HepG2 (cell line): ENCODE measurements around the gene FCGBP. TPM values are rescaled to one million over a fixed set of nuclear protein-coding genes. Genes with fewer than 3 reads are reported as not detected.

ENCODE experiments used
- GFI1 ChIP-seq: sonication (generic); formaldehyde crosslinking; IDR thresholded peaks from 2 replicates; pipeline ENCODE4 v1.5.0; 2020; ENCODE audit warnings: missing genetic modification reagents, mild to moderate bottlenecking, borderline replicate concordance
- GTF3A ChIP-seq: sonication (generic); formaldehyde crosslinking; conservative IDR thresholded peaks from 2 replicates; pipeline ENCODE4 v1.4.0; 2020; ENCODE audit warnings: mild to moderate bottlenecking, missing genetic modification reagents
- HDAC2 ChIP-seq: sonication (generic); formaldehyde crosslinking; IDR thresholded peaks from 2 replicates; pipeline ENCODE4 v1.4.0; 2020; ENCODE audit warnings: missing genetic modification reagents
- MED1 ChIP-seq: sonication (generic); formaldehyde crosslinking; IDR thresholded peaks from 2 replicates; pipeline ENCODE4 v1.4.0; 2020; ENCODE audit warnings: missing genetic modification reagents
- PHF20 ChIP-seq: sonication (generic); formaldehyde crosslinking; IDR thresholded peaks from 2 replicates; pipeline ENCODE4 v1.5.0; 2020; ENCODE audit warnings: mild to moderate bottlenecking, missing genetic modification reagents
- TAF1 ChIP-seq: sonication (generic); formaldehyde crosslinking; IDR thresholded peaks from 2 replicates; pipeline ENCODE4 v1.4.0; 2020; ENCODE audit warnings: missing genetic modification reagents
- ZFP90 ChIP-seq: sonication (generic); formaldehyde crosslinking; IDR thresholded peaks from 2 replicates; pipeline ENCODE4 v1.8.0; 2022; ENCODE audit warnings: missing genetic modification reagents, mild to moderate bottlenecking, inconsistent platforms, borderline replicate concordance
- ZNF225 ChIP-seq: sonication (generic); formaldehyde crosslinking; IDR thresholded peaks from 2 replicates; pipeline ENCODE4 v1.4.0; 2020; ENCODE audit warnings: mild to moderate bottlenecking, missing genetic modification reagents
- ZNF460 ChIP-seq: sonication (generic); formaldehyde crosslinking; IDR thresholded peaks from 2 replicates; pipeline ENCODE4 v1.5.1; 2020; ENCODE audit warnings: missing genetic modification reagents, mild to moderate bottlenecking, borderline replicate concordance
- ZNF563 ChIP-seq: sonication (generic); formaldehyde crosslinking; IDR thresholded peaks from 2 replicates; pipeline ENCODE4 v1.8.0; 2022; ENCODE audit warnings: mild to moderate bottlenecking, moderate library complexity, missing genetic modification reagents
- ZNF652 ChIP-seq: IDR thresholded peaks from 2 replicates; pipeline ENCODE4 v1.6.1; 2016; ENCODE audit warnings: low read depth, borderline replicate concordance
- ZSCAN12 ChIP-seq: sonication (generic); formaldehyde crosslinking; IDR thresholded peaks from 2 replicates; pipeline ENCODE4 v1.9.0; 2021; ENCODE audit warnings: mild to moderate bottlenecking, missing genetic modification reagents
- polyA plus RNA-seq, 8 experiments: library from polyadenylated mRNA; depleted of rRNA in 3 of 8; stranded (reverse) in 7 of 8; unstranded in 1 of 8; fragments of >200 nt; fragmentation: Illumina TruSeq in 4 of 8; extraction: Trizol in 4 of 8; gene quantifications; 2 replicates each; pipeline versions ENCODE4 v1.2.1 to v1.2.3, GENCODE V29; 2011 to 2016; ENCODE audit warnings: low read depth in 4 of 8, missing spikeins in 1 of 8, mixed read lengths in 1 of 8; ENCODE audit not compliant: insufficient read depth in 1 of 8
- total RNA-seq, 5 experiments: library from RNA; depleted of rRNA; stranded (reverse); fragments of >200 nt; fragmentation: Illumina TruSeq; extraction: Trizol; gene quantifications; 2 replicates each; pipeline ENCODE4 v1.2.3, GENCODE V29; 2016; ENCODE audit warnings: low read depth in 1 of 5
- TF ChIP-seq, protein P1 (sequence below): sonication (generic); IDR thresholded peaks from 2 replicates; pipeline ENCODE4 v1.6.1; 2016; ENCODE audit warnings: low read depth, borderline replicate concordance
- TF ChIP-seq, protein P2 (sequence below): sonication (generic); formaldehyde crosslinking; IDR thresholded peaks from 2 replicates; pipeline ENCODE4 v1.4.0; 2020; ENCODE audit warnings: missing genetic modification reagents
- TF ChIP-seq, protein P3 (sequence below): sonication (generic); formaldehyde crosslinking; conservative IDR thresholded peaks from 2 replicates; pipeline ENCODE4 v1.8.1; 2023; ENCODE audit warnings: missing genetic modification reagents
- TF ChIP-seq, protein P4 (sequence below): sonication (generic); formaldehyde crosslinking; IDR thresholded peaks from 2 replicates; pipeline ENCODE4 v1.4.0; 2020; ENCODE audit warnings: missing genetic modification reagents, borderline replicate concordance
- TF ChIP-seq, protein P5 (sequence below): sonication (generic); formaldehyde crosslinking; IDR thresholded peaks from 2 replicates; pipeline ENCODE4 v1.4.0; 2020; ENCODE audit warnings: mild to moderate bottlenecking, missing genetic modification reagents

The FCGBP gene
- total and polyA plus RNA-seq, 2 of the 13 experiments (the other 11 are each of a cell fraction or from before 2014, with no cell fraction given), result 1.3 to 7.0 TPM

DNA sequence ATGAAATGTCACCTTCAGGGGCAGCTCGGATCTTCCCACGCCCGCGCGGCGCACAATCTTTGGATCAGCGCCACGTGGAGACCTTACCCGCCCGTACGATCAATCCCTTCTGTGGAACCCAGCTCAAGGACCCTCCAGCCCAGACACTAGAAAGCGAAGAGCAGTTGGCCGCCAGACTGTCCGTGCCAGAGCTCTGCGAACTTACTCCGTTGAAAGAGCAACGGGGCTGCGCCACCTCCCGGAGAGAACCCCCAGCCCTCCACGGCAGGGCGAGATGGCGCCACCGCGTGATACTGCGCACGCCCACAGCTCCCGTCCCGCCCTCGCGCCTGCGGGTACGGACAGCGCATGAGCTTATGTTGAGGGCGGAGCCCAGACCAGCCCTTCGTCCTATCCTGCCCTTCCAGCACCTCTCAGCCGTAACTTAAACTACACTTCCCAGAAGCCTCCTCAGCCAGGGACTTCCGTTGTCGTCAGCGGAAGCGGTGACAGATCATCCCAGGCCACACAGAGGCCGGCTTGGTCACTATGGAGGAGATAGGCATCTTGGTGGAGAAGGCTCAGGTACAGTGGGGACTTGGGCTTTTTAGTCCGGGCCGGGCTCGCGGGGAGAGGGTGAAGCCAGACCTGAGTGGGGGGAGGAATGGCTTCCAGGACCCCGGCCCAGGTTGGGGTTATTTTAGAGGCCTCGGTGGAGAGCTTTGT lies 36.4 kb upstream of the FCGBP start, which contains the start of gene PSMC4 (continued):
- TF ChIP-seq, protein P1, sequence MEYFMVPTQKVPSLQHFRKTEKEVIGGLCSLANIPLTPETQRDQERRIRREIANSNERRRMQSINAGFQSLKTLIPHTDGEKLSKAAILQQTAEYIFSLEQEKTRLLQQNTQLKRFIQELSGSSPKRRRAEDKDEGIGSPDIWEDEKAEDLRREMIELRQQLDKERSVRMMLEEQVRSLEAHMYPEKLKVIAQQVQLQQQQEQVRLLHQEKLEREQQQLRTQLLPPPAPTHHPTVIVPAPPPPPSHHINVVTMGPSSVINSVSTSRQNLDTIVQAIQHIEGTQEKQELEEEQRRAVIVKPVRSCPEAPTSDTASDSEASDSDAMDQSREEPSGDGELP, result peak; percentile 54; the same call in 1 of the 2 replicates
- TF ChIP-seq, protein P2, sequence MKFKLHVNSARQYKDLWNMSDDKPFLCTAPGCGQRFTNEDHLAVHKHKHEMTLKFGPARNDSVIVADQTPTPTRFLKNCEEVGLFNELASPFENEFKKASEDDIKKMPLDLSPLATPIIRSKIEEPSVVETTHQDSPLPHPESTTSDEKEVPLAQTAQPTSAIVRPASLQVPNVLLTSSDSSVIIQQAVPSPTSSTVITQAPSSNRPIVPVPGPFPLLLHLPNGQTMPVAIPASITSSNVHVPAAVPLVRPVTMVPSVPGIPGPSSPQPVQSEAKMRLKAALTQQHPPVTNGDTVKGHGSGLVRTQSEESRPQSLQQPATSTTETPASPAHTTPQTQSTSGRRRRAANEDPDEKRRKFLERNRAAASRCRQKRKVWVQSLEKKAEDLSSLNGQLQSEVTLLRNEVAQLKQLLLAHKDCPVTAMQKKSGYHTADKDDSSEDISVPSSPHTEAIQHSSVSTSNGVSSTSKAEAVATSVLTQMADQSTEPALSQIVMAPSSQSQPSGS, result peak; percentile 85
- TF ChIP-seq ZNF460 (CRISPR knock-in tag) (peak; percentile 12; the same call in 1 of the 2 replicates), TAF1 (CRISPR knock-in tag) (peak; percentile 77; the same call in 1 of the 2 replicates), GTF3A (CRISPR knock-in tag) (no peak), ZFP90 (CRISPR knock-in tag) (peak; percentile 96), MED1 (peak; percentile 85), ZSCAN12 (CRISPR knock-in tag) (no peak), ZNF563 (CRISPR knock-in tag) (0 out of 2 replicates have a peak, but pooled peaks have one; percentile 52), HDAC2 (CRISPR knock-in tag) (peak; percentile 80), ZNF652 (CRISPR knock-in tag) (no peak), ZNF225 (CRISPR knock-in tag) (peak; percentile 88), PHF20 (CRISPR knock-in tag) (peak; percentile 82), GFI1 (CRISPR knock-in tag) (peak; percentile 64)
- TF ChIP-seq, protein P3, sequence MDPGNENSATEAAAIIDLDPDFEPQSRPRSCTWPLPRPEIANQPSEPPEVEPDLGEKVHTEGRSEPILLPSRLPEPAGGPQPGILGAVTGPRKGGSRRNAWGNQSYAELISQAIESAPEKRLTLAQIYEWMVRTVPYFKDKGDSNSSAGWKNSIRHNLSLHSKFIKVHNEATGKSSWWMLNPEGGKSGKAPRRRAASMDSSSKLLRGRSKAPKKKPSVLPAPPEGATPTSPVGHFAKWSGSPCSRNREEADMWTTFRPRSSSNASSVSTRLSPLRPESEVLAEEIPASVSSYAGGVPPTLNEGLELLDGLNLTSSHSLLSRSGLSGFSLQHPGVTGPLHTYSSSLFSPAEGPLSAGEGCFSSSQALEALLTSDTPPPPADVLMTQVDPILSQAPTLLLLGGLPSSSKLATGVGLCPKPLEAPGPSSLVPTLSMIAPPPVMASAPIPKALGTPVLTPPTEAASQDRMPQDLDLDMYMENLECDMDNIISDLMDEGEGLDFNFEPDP, result no peak
- TF ChIP-seq, protein P4, sequence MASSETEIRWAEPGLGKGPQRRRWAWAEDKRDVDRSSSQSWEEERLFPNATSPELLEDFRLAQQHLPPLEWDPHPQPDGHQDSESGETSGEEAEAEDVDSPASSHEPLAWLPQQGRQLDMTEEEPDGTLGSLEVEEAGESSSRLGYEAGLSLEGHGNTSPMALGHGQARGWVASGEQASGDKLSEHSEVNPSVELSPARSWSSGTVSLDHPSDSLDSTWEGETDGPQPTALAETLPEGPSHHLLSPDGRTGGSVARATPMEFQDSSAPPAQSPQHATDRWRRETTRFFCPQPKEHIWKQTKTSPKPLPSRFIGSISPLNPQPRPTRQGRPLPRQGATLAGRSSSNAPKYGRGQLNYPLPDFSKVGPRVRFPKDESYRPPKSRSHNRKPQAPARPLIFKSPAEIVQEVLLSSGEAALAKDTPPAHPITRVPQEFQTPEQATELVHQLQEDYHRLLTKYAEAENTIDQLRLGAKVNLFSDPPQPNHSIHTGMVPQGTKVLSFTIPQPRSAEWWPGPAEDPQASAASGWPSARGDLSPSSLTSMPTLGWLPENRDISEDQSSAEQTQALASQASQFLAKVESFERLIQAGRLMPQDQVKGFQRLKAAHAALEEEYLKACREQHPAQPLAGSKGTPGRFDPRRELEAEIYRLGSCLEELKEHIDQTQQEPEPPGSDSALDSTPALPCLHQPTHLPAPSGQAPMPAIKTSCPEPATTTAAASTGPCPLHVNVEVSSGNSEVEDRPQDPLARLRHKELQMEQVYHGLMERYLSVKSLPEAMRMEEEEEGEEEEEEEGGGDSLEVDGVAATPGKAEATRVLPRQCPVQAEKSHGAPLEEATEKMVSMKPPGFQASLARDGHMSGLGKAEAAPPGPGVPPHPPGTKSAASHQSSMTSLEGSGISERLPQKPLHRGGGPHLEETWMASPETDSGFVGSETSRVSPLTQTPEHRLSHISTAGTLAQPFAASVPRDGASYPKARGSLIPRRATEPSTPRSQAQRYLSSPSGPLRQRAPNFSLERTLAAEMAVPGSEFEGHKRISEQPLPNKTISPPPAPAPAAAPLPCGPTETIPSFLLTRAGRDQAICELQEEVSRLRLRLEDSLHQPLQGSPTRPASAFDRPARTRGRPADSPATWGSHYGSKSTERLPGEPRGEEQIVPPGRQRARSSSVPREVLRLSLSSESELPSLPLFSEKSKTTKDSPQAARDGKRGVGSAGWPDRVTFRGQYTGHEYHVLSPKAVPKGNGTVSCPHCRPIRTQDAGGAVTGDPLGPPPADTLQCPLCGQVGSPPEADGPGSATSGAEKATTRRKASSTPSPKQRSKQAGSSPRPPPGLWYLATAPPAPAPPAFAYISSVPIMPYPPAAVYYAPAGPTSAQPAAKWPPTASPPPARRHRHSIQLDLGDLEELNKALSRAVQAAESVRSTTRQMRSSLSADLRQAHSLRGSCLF, result peak; percentile 31; the same call in 1 of the 2 replicates
- TF ChIP-seq, protein P5, sequence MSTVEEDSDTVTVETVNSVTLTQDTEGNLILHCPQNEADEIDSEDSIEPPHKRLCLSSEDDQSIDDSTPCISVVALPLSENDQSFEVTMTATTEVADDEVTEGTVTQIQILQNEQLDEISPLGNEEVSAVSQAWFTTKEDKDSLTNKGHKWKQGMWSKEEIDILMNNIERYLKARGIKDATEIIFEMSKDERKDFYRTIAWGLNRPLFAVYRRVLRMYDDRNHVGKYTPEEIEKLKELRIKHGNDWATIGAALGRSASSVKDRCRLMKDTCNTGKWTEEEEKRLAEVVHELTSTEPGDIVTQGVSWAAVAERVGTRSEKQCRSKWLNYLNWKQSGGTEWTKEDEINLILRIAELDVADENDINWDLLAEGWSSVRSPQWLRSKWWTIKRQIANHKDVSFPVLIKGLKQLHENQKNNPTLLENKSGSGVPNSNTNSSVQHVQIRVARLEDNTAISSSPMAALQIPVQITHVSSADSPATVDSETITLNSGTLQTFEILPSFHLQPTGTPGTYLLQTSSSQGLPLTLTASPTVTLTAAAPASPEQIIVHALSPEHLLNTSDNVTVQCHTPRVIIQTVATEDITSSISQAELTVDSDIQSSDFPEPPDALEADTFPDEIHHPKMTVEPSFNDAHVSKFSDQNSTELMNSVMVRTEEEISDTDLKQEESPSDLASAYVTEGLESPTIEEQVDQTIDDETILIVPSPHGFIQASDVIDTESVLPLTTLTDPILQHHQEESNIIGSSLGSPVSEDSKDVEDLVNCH (CRISPR knock-in tag), result no peak
